PC-9 (cell line): ENCODE measurements around the gene PLEKHA6.

Source experiments
- EZH2 ChIP-seq: fragments of 200-600 bp; sonication (generic); IDR thresholded peaks from 2 replicates; pipeline ENCODE4 v1.8.0; 2017; ENCODE audit warnings: antibody characterized with exemption, low read depth
- TF ChIP-seq, protein P1 (sequence below): fragments of 200-600 bp; sonication (generic); conservative IDR thresholded peaks from 2 replicates; pipeline ENCODE4 v1.6.1; 2017; ENCODE audit warnings: mixed run types, antibody characterized with exemption, mild to moderate bottlenecking, moderate library complexity

DNA sequence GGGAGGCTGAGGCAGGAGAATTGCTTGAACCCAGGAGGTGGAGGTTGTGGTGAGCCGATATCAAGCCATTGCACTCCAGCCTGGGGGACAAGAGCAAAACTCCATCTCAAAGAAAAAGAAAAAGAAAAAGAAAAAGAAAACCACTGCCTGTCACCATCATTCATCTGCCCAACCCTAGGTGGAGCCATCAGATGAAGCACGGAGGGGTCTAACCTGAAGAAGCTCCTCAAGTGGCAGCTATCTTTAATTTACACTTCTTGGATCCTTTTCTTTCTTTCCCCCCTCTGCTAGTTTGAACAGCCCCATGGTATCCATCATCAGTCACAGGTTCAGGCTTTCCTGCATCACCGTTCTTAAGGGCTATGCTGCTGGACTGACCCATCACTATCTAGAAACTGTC lies 57.0 kb downstream of the PLEKHA6 start:
- TF ChIP-seq, protein P1, sequence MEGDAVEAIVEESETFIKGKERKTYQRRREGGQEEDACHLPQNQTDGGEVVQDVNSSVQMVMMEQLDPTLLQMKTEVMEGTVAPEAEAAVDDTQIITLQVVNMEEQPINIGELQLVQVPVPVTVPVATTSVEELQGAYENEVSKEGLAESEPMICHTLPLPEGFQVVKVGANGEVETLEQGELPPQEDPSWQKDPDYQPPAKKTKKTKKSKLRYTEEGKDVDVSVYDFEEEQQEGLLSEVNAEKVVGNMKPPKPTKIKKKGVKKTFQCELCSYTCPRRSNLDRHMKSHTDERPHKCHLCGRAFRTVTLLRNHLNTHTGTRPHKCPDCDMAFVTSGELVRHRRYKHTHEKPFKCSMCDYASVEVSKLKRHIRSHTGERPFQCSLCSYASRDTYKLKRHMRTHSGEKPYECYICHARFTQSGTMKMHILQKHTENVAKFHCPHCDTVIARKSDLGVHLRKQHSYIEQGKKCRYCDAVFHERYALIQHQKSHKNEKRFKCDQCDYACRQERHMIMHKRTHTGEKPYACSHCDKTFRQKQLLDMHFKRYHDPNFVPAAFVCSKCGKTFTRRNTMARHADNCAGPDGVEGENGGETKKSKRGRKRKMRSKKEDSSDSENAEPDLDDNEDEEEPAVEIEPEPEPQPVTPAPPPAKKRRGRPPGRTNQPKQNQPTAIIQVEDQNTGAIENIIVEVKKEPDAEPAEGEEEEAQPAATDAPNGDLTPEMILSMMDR = no peak
- no peak for TF ChIP-seq EZH2
